Karpas-422 (cell line): ENCODE results near the gene RNLS. TPM values are rescaled to one million over a fixed set of nuclear protein-coding genes. Genes with fewer than 3 reads are reported as not detected.

Experiments used
- DNase-seq: peaks from one replicate; pipeline ENCODE4 v3.0.0-alpha.2; 2015
- H2AFZ ChIP-seq: fragments of 200-600 bp; sonication (generic); 2 replicates; pipeline ENCODE4 v1.6.1; 2014; ENCODE audit warnings: antibody characterized with exemption, low read length, mixed read lengths
- H3K27ac ChIP-seq: fragments of 200-600 bp; sonication (generic); 2 replicates; pipeline ENCODE4 v1.5.1; 2014; ENCODE audit warnings: mild to moderate bottlenecking, low read length, moderate library complexity
- H3K27me3 ChIP-seq: fragments of 200-600 bp; sonication (generic); 2 replicates; pipeline ENCODE4 v1.6.1; 2014; ENCODE audit warnings: low read length, mixed read lengths
- H3K36me3 ChIP-seq: fragments of 200-600 bp; sonication (generic); 2 replicates; pipeline ENCODE4 v1.6.1; 2014; ENCODE audit warnings: low read length, mixed read lengths; ENCODE audit not compliant: insufficient read depth
- H3K4me1 ChIP-seq: fragments of 200-600 bp; sonication (generic); 2 replicates; pipeline ENCODE4 v1.6.1; 2014; ENCODE audit warnings: mild to moderate bottlenecking, low read length, mixed read lengths
- H3K4me2 ChIP-seq: fragments of 200-600 bp; sonication (generic); 2 replicates; pipeline ENCODE4 v1.6.1; 2014; ENCODE audit warnings: low read length, low read depth, mild to moderate bottlenecking; ENCODE audit not compliant: poor library complexity, severe bottlenecking
- H3K4me3 ChIP-seq: fragments of 200-600 bp; sonication (generic); 2 replicates; pipeline ENCODE4 v1.5.1; 2014; ENCODE audit warnings: mild to moderate bottlenecking, antibody characterized with exemption, low read length, mixed read lengths
- H3K79me2 ChIP-seq: fragments of 200-600 bp; sonication (generic); 2 replicates; pipeline ENCODE4 v1.6.1; 2014; ENCODE audit warnings: mild to moderate bottlenecking, low read length, mixed read lengths
- H3K9ac ChIP-seq: fragments of 200-600 bp; sonication (generic); 2 replicates; pipeline ENCODE4 v1.6.0; 2014; ENCODE audit warnings: low read length
- H3K9me2 ChIP-seq: fragments of 200-600 bp; sonication (generic), shearing (Covaris generic); replicated peaks from 2 replicates; pipeline ENCODE4 v1.6.0; 2014; ENCODE audit warnings: mild to moderate bottlenecking, low read length, moderate library complexity; ENCODE audit not compliant: insufficient read depth
- H3K9me3 ChIP-seq: fragments of 300-700, 200-600 bp; sonication (generic); 2 replicates; pipeline ENCODE4 v1.6.1; 2014; ENCODE audit warnings: low read length, mixed read lengths
- H4K20me1 ChIP-seq: fragments of 200-600 bp; sonication (generic); 2 replicates; pipeline ENCODE4 v1.6.1; 2014; ENCODE audit warnings: mild to moderate bottlenecking, antibody characterized with exemption, low read length, low read depth; ENCODE audit not compliant: insufficient read depth
- total RNA-seq: library from RNA; depleted of rRNA; stranded (reverse); fragments of >200 nt; shearing (Covaris generic); gene quantifications from 2 replicates; pipeline ENCODE4 v1.2.3, GENCODE V29; 2014; ENCODE audit warnings: low replicate concordance

RNLS gene
- total RNA-seq, 1 experiment from 2014 or later = not detected

- Histone ChIP-seq H3K9me2 (no peaks in the 10 kb centered on the region), H3K4me3 (no peak overlapping the region), H3K27ac (no peak overlapping the region), H3K27me3 (no peaks in the 10 kb centered on the region), H3K79me2 (no peaks in the 10 kb centered on the region), H3K36me3 (no peaks in the 10 kb centered on the region), H4K20me1 (no peaks in the 10 kb centered on the region), H3K4me1 (peaks cover 7% of the 10 kb centered on the region), H2AFZ (no peak overlapping the region), H3K9ac (no peak overlapping the region), H3K9me3 (no peaks in the 10 kb centered on the region), H3K4me2 (no peak overlapping the region)
- DNase-seq = no peak
These were observed 312.9 kb downstream of the RNLS start for GRCh38 chr10:88270061-88270808.

DNA sequence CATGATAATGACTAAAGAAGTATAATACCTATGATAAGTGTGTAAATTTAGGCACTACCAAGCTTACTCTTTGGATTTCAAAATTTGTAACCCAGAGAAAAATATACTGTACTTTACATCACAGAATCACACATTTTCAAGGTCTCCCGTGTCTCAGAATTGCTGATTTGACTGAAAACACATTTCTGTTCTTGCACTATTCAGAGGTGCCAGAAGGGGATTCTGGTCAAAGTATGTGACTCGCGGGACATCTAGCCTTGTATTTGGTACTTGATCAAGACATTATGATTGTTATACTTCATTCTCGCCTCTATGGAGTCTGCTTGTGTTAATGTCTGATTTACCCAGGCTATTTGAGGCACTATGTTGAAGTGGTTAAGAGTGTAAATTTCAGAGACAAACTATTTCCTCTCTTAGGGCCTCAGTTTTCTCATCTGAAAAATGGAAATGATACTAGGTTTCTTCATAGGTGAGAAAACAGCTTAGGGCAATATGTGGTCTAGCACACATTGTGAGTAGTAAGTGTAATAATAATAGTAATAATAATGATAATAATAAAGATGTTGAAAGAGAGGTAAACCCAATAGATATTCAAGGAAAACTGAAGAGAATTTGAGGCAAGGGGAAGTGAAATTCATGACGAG is 320.4 kb downstream of the RNLS start:
- H2AFZ ChIP-seq = no peak overlapping the region
- H3K4me2 ChIP-seq = no peak overlapping the region
- DNase-seq = no peak
- no peaks in the 10 kb centered on the region for H3K27me3 ChIP-seq
- no peaks in the 10 kb centered on the region for H3K4me1 ChIP-seq
- H3K4me3 ChIP-seq = no peak overlapping the region
- H4K20me1 ChIP-seq = no peaks in the 10 kb centered on the region
- H3K9me2 ChIP-seq = no peaks in the 10 kb centered on the region
- no peak overlapping the region for H3K9ac ChIP-seq
- no peaks in the 10 kb centered on the region for H3K36me3 ChIP-seq
- H3K9me3 ChIP-seq = no peaks in the 10 kb centered on the region
- H3K79me2 ChIP-seq = no peaks in the 10 kb centered on the region
- no peak overlapping the region for H3K27ac ChIP-seq

DNA sequence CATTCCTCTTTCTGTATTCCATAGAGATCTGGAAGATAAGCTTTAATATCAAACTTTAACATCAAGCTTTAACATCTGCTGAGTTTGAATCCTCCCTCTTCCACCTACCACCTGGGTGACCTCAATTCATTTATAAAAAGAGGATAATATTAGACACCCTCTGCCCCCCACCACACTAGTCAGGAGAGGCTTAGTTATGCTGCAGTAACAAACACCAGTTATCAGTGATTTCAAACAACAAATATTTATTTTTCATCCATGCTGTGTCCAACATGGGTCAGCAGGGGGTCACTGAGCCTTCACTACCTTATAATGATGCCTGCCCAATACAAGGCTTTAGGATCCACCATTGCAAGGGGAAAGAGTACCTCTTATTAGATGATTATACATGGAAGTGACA is 322.0 kb downstream of the RNLS start:
- Histone ChIP-seq H3K36me3 (no peaks in the 10 kb centered on the region), H3K4me2 (no peak overlapping the region), H3K79me2 (no peaks in the 10 kb centered on the region), H3K9ac (no peak overlapping the region), H3K27ac (no peak overlapping the region), H2AFZ (no peak overlapping the region), H3K4me3 (no peak overlapping the region), H3K4me1 (no peaks in the 10 kb centered on the region), H3K9me2 (no peaks in the 10 kb centered on the region), H4K20me1 (no peaks in the 10 kb centered on the region), H3K9me3 (no peaks in the 10 kb centered on the region), H3K27me3 (no peaks in the 10 kb centered on the region)
- DNase-seq = no peak

GRCh38 chr10:88260329-88261051 is 322.6 kb downstream of the RNLS start:
- H3K9me2 ChIP-seq = no peaks in the 10 kb centered on the region
- no peak for DNase-seq
- no peaks in the 10 kb centered on the region for H3K4me1 ChIP-seq
- H4K20me1 ChIP-seq = no peaks in the 10 kb centered on the region
- no peak overlapping the region for H3K9ac ChIP-seq
- no peaks in the 10 kb centered on the region for H3K9me3 ChIP-seq
- no peaks in the 10 kb centered on the region for H3K27me3 ChIP-seq
- H3K4me2 ChIP-seq = no peak overlapping the region
- H3K4me3 ChIP-seq = no peak overlapping the region
- H2AFZ ChIP-seq = no peak overlapping the region
- no peak overlapping the region for H3K27ac ChIP-seq
- no peaks in the 10 kb centered on the region for H3K79me2 ChIP-seq
- no peaks in the 10 kb centered on the region for H3K36me3 ChIP-seq

- H3K79me2 ChIP-seq = no peaks in the 10 kb centered on the region
- H3K27ac ChIP-seq = no peak overlapping the region
- H3K27me3 ChIP-seq = no peaks in the 10 kb centered on the region
- H3K9me3 ChIP-seq = no peaks in the 10 kb centered on the region
- H3K9me2 ChIP-seq = no peaks in the 10 kb centered on the region
- H3K4me3 ChIP-seq = no peak overlapping the region
- no peaks in the 10 kb centered on the region for H3K4me1 ChIP-seq
- no peaks in the 10 kb centered on the region for H3K36me3 ChIP-seq
- H4K20me1 ChIP-seq = no peaks in the 10 kb centered on the region
- no peak overlapping the region for H3K4me2 ChIP-seq
- H2AFZ ChIP-seq = no peak overlapping the region
- no peak for DNase-seq
- no peak overlapping the region for H3K9ac ChIP-seq
These were observed 323.7 kb downstream of the RNLS start for GRCh38 chr10:88259381-88259780.

DNA sequence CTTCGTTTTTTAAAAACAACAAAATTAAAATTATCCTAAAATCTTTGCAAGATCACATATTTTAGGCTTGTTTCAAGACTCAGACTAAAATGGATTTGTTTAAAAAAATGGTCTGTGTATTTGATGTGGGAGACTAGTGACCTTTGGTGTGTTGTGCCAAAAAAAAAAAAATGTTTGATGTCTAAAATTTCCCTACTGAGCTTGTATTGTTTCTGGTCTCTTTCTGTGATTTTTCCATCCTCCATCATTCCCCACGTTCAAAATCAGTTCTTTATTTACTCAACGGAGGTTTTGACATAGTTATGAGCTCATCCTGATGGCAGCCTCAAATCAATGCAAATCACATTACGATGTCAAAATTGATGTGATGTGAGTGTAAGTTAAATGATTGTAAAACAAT is 326.2 kb downstream of the RNLS start:
- no peak overlapping the region for H3K27ac ChIP-seq
- no peaks in the 10 kb centered on the region for H4K20me1 ChIP-seq
- H3K4me1 ChIP-seq = no peaks in the 10 kb centered on the region
- no peaks in the 10 kb centered on the region for H3K79me2 ChIP-seq
- H3K9me3 ChIP-seq = no peaks in the 10 kb centered on the region
- no peak overlapping the region for H3K4me3 ChIP-seq
- H3K36me3 ChIP-seq = no peaks in the 10 kb centered on the region
- no peak for DNase-seq
- H3K27me3 ChIP-seq = no peaks in the 10 kb centered on the region
- H3K9me2 ChIP-seq = no peaks in the 10 kb centered on the region
- H3K9ac ChIP-seq = no peak overlapping the region
- no peak overlapping the region for H3K4me2 ChIP-seq
- H2AFZ ChIP-seq = no peak overlapping the region

DNA sequence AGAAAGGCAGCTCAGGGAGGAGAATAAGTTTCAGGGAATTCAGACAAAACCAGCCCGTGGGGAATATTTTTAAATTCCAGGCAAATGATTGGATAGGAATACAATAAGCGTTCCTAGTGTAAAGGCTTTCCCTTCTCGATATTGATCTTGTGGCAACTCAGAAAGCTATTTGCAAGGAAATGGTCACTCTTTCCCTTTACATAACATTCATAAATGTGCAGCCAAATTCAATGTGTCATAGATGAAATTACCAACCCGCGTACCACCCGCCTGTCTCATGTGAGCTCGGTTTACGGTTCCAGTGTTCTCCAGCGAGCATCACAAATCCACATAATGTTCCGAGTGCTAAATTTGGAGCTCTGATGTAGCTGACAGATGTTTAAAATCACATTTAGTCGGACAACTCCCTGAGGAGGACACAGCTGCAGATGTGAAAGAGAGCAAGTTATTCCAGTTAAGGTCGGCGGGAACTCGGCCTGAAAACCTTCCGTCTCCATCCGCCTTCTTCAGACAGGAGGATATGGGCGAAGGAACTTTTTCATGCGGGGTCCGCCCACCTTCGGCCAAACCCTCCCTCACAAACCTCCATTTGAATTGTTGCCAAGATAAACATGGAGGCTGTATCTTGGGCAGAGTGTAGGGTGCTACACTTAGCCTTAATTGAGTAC is 327.0 kb downstream of the RNLS start:
- no peak overlapping the region for H3K4me2 ChIP-seq
- no peaks in the 10 kb centered on the region for H3K36me3 ChIP-seq
- no peak overlapping the region for H3K27ac ChIP-seq
- no peaks in the 10 kb centered on the region for H3K4me1 ChIP-seq
- no peak overlapping the region for H3K9ac ChIP-seq
- no peaks in the 10 kb centered on the region for H3K79me2 ChIP-seq
- no peak overlapping the region for H2AFZ ChIP-seq
- H3K9me3 ChIP-seq = no peaks in the 10 kb centered on the region
- DNase-seq = no peak
- no peaks in the 10 kb centered on the region for H4K20me1 ChIP-seq
- H3K4me3 ChIP-seq = no peak overlapping the region
- H3K27me3 ChIP-seq = no peaks in the 10 kb centered on the region
- H3K9me2 ChIP-seq = no peaks in the 10 kb centered on the region

DNA sequence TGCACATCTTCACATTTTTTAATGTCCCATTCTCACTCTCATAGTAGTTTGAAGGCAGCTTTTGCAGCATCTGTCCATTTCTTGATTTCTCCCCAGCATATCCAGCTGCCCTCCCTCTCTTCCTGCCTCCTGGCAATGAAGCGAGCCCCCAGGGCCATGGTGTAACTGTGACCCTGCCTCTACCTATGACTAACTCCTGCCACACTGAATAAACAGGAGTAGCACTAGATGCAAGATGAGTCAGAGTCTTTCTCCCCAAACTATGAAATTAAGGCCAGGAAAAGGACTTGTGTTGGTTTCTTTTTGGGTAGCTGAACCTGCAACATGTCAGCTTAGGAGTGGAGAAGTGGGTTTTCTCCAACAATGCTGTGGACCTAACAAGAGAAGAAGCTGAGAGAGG is 329.0 kb downstream of the RNLS start:
- Histone ChIP-seq H3K36me3 (no peaks in the 10 kb centered on the region), H3K27me3 (no peaks in the 10 kb centered on the region), H3K4me2 (no peak overlapping the region), H4K20me1 (no peaks in the 10 kb centered on the region), H3K4me1 (no peaks in the 10 kb centered on the region), H3K9me2 (no peaks in the 10 kb centered on the region), H3K4me3 (no peak overlapping the region), H3K9ac (no peak overlapping the region), H2AFZ (no peak overlapping the region), H3K9me3 (no peaks in the 10 kb centered on the region), H3K79me2 (no peaks in the 10 kb centered on the region), H3K27ac (no peak overlapping the region)
- no peak for DNase-seq
